ENCODE data around the gene TNFAIP8. TPM values are rescaled to one million over a fixed set of nuclear protein-coding genes. Genes with fewer than 3 reads are reported as not detected.
"Not testable (repeated sequence)": the region's sequence is repeated elsewhere in the genome, so short reads cannot be mapped to it uniquely, and the experiment has no call there.

Gene TNFAIP8
- total and polyA plus RNA-seq, 7 donors, result 0.73 to 2.5 (median 1.6) TPM

GRCh38 chr5:119435436-119436132, 79.8 kb downstream of the TNFAIP8 start:
- 55 to 62% (median 59%) methylated on average over 8 of the region's 8 CpGs for WGBS, 3 donors
- ATAC-seq (no peak), DNase-seq (peak; percentile 35 to 57)
- TF ChIP-seq CTCF (IDR thresholded peaks at IDR 0.05), result no peak
- no peak overlapping the region for H3K4me3 ChIP-seq
- H3K27ac ChIP-seq, result no peak overlapping the region
- no peaks in the 10 kb centered on the region for H3K9me3 ChIP-seq
- H3K27me3 ChIP-seq (ENCODE audit: insufficient read depth in 3 of 3, low read length in 2 of 3), result no peaks in the 10 kb centered on the region
- H3K36me3 ChIP-seq (ENCODE audit: insufficient read depth in 1 of 2, low read depth in 1 of 2), result no peaks in the 10 kb centered on the region
- intact Hi-C loops (cut with DNase I), result no loop called here
- H3K4me1 ChIP-seq, result no peaks in the 10 kb centered on the region

GRCh38 chr5:119437785-119438586, 82.2 kb downstream of the TNFAIP8 start:
- WGBS, 3 donors, result 68 to 89% (median 79%) methylated on average over 3 of the region's 3 CpGs
- intact Hi-C loops (cut with DNase I), result not testable (repeated sequence)

GRCh38 chr5:119438587-119438917, 82.7 kb downstream of the TNFAIP8 start:
- H3K9me3 ChIP-seq; H3K36me3 ChIP-seq (ENCODE audit: insufficient read depth in 1 of 2, low read depth in 1 of 2); H3K4me1 ChIP-seq; H3K27me3 ChIP-seq (ENCODE audit: insufficient read depth in 3 of 3, low read length in 2 of 3); H3K27ac ChIP-seq; intact Hi-C loops (cut with DNase I); ATAC-seq; DNase-seq; H3K4me3 ChIP-seq: not testable (repeated sequence)
- 20 to 26% (median 22%) methylated on average over 1 of the region's 1 CpG for WGBS, 3 donors

More at GRCh38 chr5:119437785-119438586, 82.2 kb downstream of the TNFAIP8 start:
- not testable (repeated sequence) for H3K4me3 ChIP-seq; H3K27ac ChIP-seq; DNase-seq; H3K9me3 ChIP-seq; ATAC-seq; H3K27me3 ChIP-seq (ENCODE audit: insufficient read depth in 3 of 3, low read length in 2 of 3); H3K4me1 ChIP-seq; H3K36me3 ChIP-seq (ENCODE audit: insufficient read depth in 1 of 2, low read depth in 1 of 2)

GRCh38 chr5:119439140-119439631, 83.4 kb downstream of the TNFAIP8 start:
- H3K4me3 ChIP-seq, result no peak overlapping the region
- no peaks in the 10 kb centered on the region for H3K27me3 ChIP-seq (ENCODE audit: insufficient read depth in 3 of 3, low read length in 2 of 3)
- H3K9me3 ChIP-seq, result no peaks in the 10 kb centered on the region
- DNase-seq (no peak), ATAC-seq (no peak)
- TF ChIP-seq CTCF (IDR thresholded peaks at IDR 0.05), result no peak
- 80 to 85% (median 81%) methylated on average over 8 of the region's 8 CpGs for WGBS, 3 donors
- no peaks in the 10 kb centered on the region for H3K4me1 ChIP-seq
- no peak overlapping the region for H3K27ac ChIP-seq
- intact Hi-C loops (cut with DNase I), result no loop called here
- H3K36me3 ChIP-seq (ENCODE audit: insufficient read depth in 1 of 2, low read depth in 1 of 2), result no peaks in the 10 kb centered on the region

- H3K27me3 ChIP-seq (ENCODE audit: insufficient read depth in 3 of 3, low read length in 2 of 3); H3K9me3 ChIP-seq; H3K36me3 ChIP-seq (ENCODE audit: insufficient read depth in 1 of 2, low read depth in 1 of 2); ATAC-seq; intact Hi-C loops (cut with DNase I); H3K27ac ChIP-seq; H3K4me1 ChIP-seq; DNase-seq; H3K4me3 ChIP-seq: not testable (repeated sequence)
- 82 to 88% (median 87%) methylated on average over 3 of the region's 3 CpGs for whole genome bisulfite sequencing, 3 donors
Measured at GRCh38 chr5:119439632-119440031, 83.8 kb downstream of the TNFAIP8 start.

- H3K4me1 ChIP-seq; H3K4me3 ChIP-seq; ATAC-seq; intact Hi-C loops (cut with DNase I); H3K27ac ChIP-seq; DNase-seq; H3K36me3 ChIP-seq (ENCODE audit: insufficient read depth in 1 of 2, low read depth in 1 of 2); H3K27me3 ChIP-seq (ENCODE audit: insufficient read depth in 3 of 3, low read length in 2 of 3); H3K9me3 ChIP-seq: not testable (repeated sequence)
- WGBS, 3 donors, result 91 to 96% (median 93%) methylated on average over 4 of the region's 4 CpGs
Measured at GRCh38 chr5:119444643-119445042, 88.8 kb downstream of the TNFAIP8 start.
